Measurements from ENCODE around the gene ADAM12. TPM values are rescaled to one million over a fixed set of nuclear protein-coding genes. Genes with fewer than 3 reads are reported as not detected.
"Not testable (repeated sequence)": the region's sequence is repeated elsewhere in the genome, so short reads cannot be mapped to it uniquely, and the experiment has no call there.

The ADAM12 gene
- total and polyA plus RNA-seq, 2 experiments from 2014 or later = 0.13 to 0.87 TPM

DNA sequence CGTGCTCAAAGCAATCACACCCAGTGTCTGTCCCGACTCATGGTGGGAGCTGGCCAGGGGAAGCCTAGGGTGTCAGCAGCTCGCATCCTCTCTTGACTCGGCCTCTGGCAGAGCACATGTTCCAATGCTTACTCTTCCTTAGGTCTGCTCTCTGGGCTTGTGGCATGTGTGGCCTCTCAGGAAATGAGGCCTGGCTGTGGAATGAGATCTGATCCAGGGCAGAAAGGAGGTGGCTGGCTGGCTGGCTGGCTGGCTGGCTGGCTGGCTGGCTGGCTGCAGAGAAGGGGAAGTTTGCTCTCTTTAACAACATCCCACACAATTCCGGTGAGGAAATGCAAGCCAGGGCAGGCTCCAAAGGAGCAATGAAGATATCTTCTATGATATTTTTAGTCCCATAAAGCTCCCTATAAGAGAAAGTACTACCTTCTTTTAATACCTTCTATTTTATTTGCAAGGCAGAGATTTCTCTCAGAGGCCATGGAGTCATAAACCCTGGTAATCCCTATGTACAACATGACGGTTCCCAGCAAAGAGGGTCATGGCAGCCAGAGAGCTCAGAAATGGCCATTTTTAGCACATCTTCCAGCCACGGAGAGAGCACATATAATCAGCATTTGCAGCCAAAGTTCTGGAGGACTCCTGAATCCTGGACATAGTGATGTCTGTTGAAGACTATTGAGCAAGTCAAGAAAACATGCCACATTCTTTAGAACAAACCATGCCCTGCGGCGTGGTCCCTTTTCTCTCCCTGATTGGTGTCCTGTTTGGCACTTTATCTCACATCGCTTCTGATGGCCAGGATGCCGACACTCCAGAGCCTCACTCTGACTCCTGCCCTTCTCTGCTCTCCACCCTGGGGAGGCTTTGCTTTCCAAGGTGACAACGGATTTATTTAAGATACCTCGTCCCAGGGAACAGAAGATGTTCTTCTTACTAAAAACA lies 338.2 kb downstream of the ADAM12 start:
- no peaks in the 10 kb centered on the region for H3F3A ChIP-seq (replicated peaks; ENCODE audit: low read depth)
- Mint-ChIP-seq H3K4me1 (no peaks in the 10 kb centered on the region), H3K27ac (no peak overlapping the region), H3K27me3 (ENCODE audit: insufficient read depth, low read depth, poor library complexity) (peaks cover 7% of the 10 kb centered on the region), H3K9me3 (no peaks in the 10 kb centered on the region), H3K4me3 (no peak overlapping the region), H3K36me3 (ENCODE audit: low read depth) (no peaks in the 10 kb centered on the region)
- no peaks in the 10 kb centered on the region for H3K36me3 ChIP-seq (ENCODE audit: insufficient read depth)
- ATAC-seq (no peak), DNase-seq (ENCODE audit: low spot score) (no peak)
- H4K20me1 ChIP-seq (replicated peaks; ENCODE audit: insufficient read depth) = no peaks in the 10 kb centered on the region
- H3K4me2 ChIP-seq = no peak overlapping the region
- H3K4me3 ChIP-seq = no peak overlapping the region
- H2AFZ ChIP-seq = no peak overlapping the region
- no peak for TF ChIP-seq NANOG (IDR thresholded peaks at IDR 0.05; ENCODE audit: borderline replicate concordance)
- TF ChIP-seq, protein P1, sequence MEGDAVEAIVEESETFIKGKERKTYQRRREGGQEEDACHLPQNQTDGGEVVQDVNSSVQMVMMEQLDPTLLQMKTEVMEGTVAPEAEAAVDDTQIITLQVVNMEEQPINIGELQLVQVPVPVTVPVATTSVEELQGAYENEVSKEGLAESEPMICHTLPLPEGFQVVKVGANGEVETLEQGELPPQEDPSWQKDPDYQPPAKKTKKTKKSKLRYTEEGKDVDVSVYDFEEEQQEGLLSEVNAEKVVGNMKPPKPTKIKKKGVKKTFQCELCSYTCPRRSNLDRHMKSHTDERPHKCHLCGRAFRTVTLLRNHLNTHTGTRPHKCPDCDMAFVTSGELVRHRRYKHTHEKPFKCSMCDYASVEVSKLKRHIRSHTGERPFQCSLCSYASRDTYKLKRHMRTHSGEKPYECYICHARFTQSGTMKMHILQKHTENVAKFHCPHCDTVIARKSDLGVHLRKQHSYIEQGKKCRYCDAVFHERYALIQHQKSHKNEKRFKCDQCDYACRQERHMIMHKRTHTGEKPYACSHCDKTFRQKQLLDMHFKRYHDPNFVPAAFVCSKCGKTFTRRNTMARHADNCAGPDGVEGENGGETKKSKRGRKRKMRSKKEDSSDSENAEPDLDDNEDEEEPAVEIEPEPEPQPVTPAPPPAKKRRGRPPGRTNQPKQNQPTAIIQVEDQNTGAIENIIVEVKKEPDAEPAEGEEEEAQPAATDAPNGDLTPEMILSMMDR (conservative IDR thresholded peaks at IDR 0.05; ENCODE audit: low read depth in 2 of 2) = no peak
- TF ChIP-seq, protein P2, sequence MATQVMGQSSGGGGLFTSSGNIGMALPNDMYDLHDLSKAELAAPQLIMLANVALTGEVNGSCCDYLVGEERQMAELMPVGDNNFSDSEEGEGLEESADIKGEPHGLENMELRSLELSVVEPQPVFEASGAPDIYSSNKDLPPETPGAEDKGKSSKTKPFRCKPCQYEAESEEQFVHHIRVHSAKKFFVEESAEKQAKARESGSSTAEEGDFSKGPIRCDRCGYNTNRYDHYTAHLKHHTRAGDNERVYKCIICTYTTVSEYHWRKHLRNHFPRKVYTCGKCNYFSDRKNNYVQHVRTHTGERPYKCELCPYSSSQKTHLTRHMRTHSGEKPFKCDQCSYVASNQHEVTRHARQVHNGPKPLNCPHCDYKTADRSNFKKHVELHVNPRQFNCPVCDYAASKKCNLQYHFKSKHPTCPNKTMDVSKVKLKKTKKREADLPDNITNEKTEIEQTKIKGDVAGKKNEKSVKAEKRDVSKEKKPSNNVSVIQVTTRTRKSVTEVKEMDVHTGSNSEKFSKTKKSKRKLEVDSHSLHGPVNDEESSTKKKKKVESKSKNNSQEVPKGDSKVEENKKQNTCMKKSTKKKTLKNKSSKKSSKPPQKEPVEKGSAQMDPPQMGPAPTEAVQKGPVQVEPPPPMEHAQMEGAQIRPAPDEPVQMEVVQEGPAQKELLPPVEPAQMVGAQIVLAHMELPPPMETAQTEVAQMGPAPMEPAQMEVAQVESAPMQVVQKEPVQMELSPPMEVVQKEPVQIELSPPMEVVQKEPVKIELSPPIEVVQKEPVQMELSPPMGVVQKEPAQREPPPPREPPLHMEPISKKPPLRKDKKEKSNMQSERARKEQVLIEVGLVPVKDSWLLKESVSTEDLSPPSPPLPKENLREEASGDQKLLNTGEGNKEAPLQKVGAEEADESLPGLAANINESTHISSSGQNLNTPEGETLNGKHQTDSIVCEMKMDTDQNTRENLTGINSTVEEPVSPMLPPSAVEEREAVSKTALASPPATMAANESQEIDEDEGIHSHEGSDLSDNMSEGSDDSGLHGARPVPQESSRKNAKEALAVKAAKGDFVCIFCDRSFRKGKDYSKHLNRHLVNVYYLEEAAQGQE (IDR thresholded peaks at IDR 0.05; ENCODE audit: unreplicated experiment) = no peak
- no peak for TF ChIP-seq ZNF114 (CRISPR knock-in tag; IDR thresholded peaks at IDR 0.05)
- TF ChIP-seq ZNF331 (CRISPR knock-in tag; IDR thresholded peaks at IDR 0.05; ENCODE audit: low read depth) = no peak
- TF ChIP-seq, protein P3, sequence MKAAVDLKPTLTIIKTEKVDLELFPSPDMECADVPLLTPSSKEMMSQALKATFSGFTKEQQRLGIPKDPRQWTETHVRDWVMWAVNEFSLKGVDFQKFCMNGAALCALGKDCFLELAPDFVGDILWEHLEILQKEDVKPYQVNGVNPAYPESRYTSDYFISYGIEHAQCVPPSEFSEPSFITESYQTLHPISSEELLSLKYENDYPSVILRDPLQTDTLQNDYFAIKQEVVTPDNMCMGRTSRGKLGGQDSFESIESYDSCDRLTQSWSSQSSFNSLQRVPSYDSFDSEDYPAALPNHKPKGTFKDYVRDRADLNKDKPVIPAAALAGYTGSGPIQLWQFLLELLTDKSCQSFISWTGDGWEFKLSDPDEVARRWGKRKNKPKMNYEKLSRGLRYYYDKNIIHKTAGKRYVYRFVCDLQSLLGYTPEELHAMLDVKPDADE (IDR thresholded peaks at IDR 0.05) = no peak
- no peak for TF ChIP-seq POLR2AphosphoS5 (IDR thresholded peaks at IDR 0.05; ENCODE audit: low read depth)
- no peak for TF ChIP-seq CREB1 (CRISPR knock-in tag; IDR thresholded peaks at IDR 0.05; ENCODE audit: low read depth)
- peaks cover 3% of the 10 kb centered on the region; the same call in 1 of the 2 replicates for H3K4me1 ChIP-seq (ENCODE audit: insufficient read depth)
- H3K79me2 ChIP-seq (replicated peaks; ENCODE audit: insufficient read depth) = no peaks in the 10 kb centered on the region
- no peak overlapping the region for H3K27ac ChIP-seq (ENCODE audit: low read depth)
- no peaks in the 10 kb centered on the region for H3K27me3 ChIP-seq (ENCODE audit: insufficient read depth)
- no peaks in the 10 kb centered on the region for H3K9me2 ChIP-seq (ENCODE audit: insufficient read depth)

DNA sequence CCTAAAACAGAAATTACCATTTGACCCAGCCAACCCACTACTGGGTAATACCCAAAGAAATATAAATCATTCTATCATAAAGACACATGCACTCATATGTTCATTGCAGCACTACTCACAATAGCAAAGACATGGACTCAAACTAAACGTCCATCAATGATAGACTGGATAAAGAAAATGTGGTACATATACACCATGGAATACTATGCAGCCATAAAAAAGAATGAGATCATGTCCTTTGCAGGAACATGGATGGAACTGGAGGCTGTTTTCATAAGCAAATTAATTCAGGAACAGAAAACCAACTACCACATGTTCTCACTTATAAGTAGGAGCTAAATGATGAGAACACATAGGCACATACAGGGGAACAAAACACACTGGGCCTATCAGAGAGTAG lies 340.5 kb downstream of the ADAM12 start:
- not testable (repeated sequence) for ATAC-seq; H3K27ac ChIP-seq (ENCODE audit: low read depth); H3K4me2 ChIP-seq; DNase-seq (ENCODE audit: low spot score); H3K36me3 Mint-ChIP-seq (ENCODE audit: low read depth); H3K4me3 ChIP-seq; H3K27ac Mint-ChIP-seq; H2AFZ ChIP-seq; H3K27me3 Mint-ChIP-seq (ENCODE audit: insufficient read depth, low read depth, poor library complexity); H3K4me1 Mint-ChIP-seq; H3K4me1 ChIP-seq (ENCODE audit: insufficient read depth); H3F3A ChIP-seq (replicated peaks; ENCODE audit: low read depth); H3K4me3 Mint-ChIP-seq; H3K9me3 Mint-ChIP-seq; H4K20me1 ChIP-seq (replicated peaks; ENCODE audit: insufficient read depth); H3K9me2 ChIP-seq (ENCODE audit: insufficient read depth); H3K79me2 ChIP-seq (replicated peaks; ENCODE audit: insufficient read depth); H3K36me3 ChIP-seq (ENCODE audit: insufficient read depth); H3K27me3 ChIP-seq (ENCODE audit: insufficient read depth)
